ENCODE results near the gene CDK5R2.

The CDK5R2 gene

DNA sequence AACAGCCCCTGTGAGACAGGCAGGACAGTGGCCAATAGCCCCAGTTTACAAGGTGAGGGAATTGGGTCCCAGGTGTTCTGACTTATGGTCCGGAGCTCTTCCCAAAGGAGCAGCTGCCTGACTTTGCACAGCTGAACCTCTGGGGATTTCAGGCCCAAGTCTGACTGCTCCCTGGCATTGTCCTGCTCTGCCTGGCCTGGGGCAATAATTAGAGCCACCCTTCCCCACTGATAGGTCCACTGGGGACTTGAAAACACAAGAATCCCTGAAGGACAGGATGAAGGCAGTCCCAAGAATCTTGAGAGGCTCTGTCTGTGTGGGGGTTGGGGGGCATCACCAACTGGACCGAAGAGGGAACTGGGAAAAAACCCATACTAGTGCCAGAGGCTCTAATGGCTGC is 29.2 kb downstream of the CDK5R2 start:
- no peak for DNase-seq (ENCODE audit: low read depth, low spot score)
- POLR2A ChIA-PET: no interaction called here
- CTCF ChIA-PET: interaction anchor here (0.8 to 12.6 kb wide), 5 partner anchors 10 to 69 kb away, joined by 3 to 227 read pairs (median 6); partner anchors contain the start of gene FEV

DNA sequence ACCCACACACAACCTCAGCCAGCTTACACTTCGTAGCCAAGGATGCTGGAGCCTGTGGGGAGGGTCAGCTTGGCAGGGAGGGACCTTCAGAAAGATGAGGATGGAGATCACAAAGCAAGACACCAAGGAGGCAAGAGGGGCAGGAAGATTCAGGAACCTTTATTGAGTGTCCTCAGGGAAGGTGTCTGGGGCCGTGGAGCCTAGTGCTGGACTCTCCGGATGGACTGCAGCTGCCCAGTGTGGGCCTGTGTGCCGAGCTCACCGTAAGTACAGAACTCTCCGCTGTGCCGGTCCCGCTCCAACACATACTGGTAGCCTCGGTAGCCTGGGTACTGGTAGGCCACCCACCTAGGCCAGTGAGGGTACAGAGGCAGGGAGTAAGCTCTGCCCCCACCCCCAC is 30.6 kb downstream of the CDK5R2 start:
- POLR2A ChIA-PET: no interaction called here
- no peak for DNase-seq (ENCODE audit: low read depth, low spot score)
- TF ChIP-seq CTCF (IDR thresholded peaks at IDR 0.05; ENCODE audit: insufficient read depth, low read length, missing control alignments): no peak
- CTCF ChIA-PET: interaction anchor here (1.1 to 12.6 kb wide), 4 partner anchors 11 to 112 kb away, joined by 3 to 227 read pairs (median 6); partner anchors contain the start of gene FEV
- no peak overlapping the region for H3K4me3 ChIP-seq (ENCODE audit: low read depth, low read length)

More for the DNA sequence above, 29.2 kb downstream of the CDK5R2 start:
- no peak overlapping the region for H3K4me3 ChIP-seq (ENCODE audit: low read depth, low read length)
- no peak for TF ChIP-seq CTCF (IDR thresholded peaks at IDR 0.05; ENCODE audit: insufficient read depth, low read length, missing control alignments)

GRCh38 chr2:218990612-218991011 is 31.1 kb downstream of the CDK5R2 start:
- H3K4me3 ChIP-seq (ENCODE audit: low read depth, low read length): no peak overlapping the region
- TF ChIP-seq CTCF (IDR thresholded peaks at IDR 0.05; ENCODE audit: insufficient read depth, low read length, missing control alignments): no peak
- no peak for DNase-seq (ENCODE audit: low read depth, low spot score)
- POLR2A ChIA-PET: no interaction called here
- CTCF ChIA-PET: interaction anchor here (1.1 to 12.6 kb wide), 3 partner anchors 12 to 40 kb away, joined by 3 to 227 read pairs (median 10); partner anchors contain the start of gene FEV

DNA sequence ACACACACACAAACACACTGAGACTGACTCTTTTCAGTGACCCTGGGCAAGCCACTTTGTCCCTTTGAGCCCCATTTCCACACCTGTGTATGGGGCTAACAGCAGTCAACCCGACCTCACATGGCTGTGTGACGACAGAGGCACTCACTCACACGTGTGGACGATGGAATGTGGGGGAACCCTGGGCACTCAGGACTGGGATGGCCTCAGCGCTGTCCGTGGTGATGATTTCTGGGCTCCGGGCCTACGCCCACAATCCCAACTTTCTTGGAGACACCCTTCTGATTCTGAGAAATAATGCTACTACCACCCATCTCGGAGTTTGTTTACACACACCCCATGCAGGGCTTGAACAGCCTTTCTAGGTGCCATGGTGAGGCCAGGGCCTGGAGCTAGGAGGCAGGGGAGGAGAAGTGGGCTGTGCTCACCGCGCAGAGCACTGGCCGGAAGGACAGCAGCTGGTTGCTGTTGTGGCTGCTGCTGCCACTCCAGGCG is 32.3 kb downstream of the CDK5R2 start:
- ChIA-PET CTCF (interaction anchor here (0.9 to 12.6 kb wide), 4 partner anchors 10 to 164 kb away, joined by 3 to 227 read pairs (median 70); partner anchors contain the start of gene FEV), POLR2A (no interaction called here)
- H3K4me3 ChIP-seq (ENCODE audit: low read depth, low read length): no peak overlapping the region
- TF ChIP-seq CTCF (IDR thresholded peaks at IDR 0.05; ENCODE audit: insufficient read depth, low read length, missing control alignments): no peak
- DNase-seq (ENCODE audit: low read depth, low spot score): no peak

DNA sequence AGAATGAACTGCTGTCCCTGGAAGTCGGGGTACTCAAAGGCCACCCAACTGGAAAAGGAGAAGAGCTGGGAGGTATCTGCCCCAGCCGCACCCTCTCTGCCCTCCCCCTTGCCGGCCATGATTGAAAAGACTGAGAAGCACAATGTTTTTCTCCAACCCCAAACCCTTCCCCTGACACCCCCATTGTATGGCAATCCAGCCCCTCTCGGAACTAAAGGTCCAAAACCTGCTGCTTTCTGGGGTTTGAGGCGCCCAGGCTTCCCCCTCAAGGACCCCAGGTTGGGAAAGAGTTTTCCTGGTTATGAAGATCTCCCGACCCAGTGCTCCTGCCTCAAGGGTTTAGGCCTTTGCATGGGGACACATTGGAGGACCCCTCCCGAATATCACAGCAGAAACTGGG is 32.7 kb downstream of the CDK5R2 start:
- no peak for DNase-seq (ENCODE audit: low read depth, low spot score)
- no peak for TF ChIP-seq CTCF (IDR thresholded peaks at IDR 0.05; ENCODE audit: insufficient read depth, low read length, missing control alignments)
- POLR2A ChIA-PET: no interaction called here
- CTCF ChIA-PET: interaction anchor here (0.9 to 12.6 kb wide), 4 partner anchors 9 to 164 kb away, joined by 3 to 227 read pairs (median 70); partner anchors contain the start of gene FEV
- H3K4me3 ChIP-seq (ENCODE audit: low read depth, low read length): no peak overlapping the region

- H3K4me3 ChIP-seq (ENCODE audit: low read depth, low read length): no peak overlapping the region; the same call in 1 of the 2 replicates
- ChIA-PET POLR2A (no interaction called here), CTCF (interaction anchor here (0.7 to 12.6 kb wide), 5 partner anchors 9 to 320 kb away, joined by 3 to 227 read pairs (median 4); partner anchors contain the start of gene FEV)
- DNase-seq (ENCODE audit: low read depth, low spot score): no peak
- no peak for TF ChIP-seq CTCF (IDR thresholded peaks at IDR 0.05; ENCODE audit: insufficient read depth, low read length, missing control alignments)
Observed at GRCh38 chr2:218992703-218993344, 33.4 kb downstream of the CDK5R2 start.
